RPMI8226 (cell line): Measurements from ENCODE around the gene KIT.

Source experiments
- DNase-seq: peaks from one replicate; pipeline ENCODE4 v3.0.0-alpha.2; 2015

Gene KIT

DNA sequence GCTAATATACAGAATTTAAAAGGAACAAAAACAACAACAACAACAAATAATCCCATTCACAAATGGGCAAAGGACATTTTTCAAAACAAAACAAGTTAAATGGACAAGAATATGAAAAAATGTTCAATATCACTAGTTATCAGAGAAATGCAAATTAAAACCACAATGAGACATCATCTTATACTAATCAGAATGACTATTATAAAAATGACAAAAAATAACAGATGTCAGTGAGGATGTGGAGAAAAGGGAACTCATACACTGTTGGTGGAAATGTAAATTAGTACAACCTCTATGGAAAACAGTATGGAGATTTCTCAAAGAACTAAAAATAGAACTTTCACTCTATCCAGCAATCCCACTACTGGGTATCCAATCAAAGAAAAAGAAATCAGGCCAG, 92.6 kb downstream of the KIT start:
- DNase-seq: no peak

DNA sequence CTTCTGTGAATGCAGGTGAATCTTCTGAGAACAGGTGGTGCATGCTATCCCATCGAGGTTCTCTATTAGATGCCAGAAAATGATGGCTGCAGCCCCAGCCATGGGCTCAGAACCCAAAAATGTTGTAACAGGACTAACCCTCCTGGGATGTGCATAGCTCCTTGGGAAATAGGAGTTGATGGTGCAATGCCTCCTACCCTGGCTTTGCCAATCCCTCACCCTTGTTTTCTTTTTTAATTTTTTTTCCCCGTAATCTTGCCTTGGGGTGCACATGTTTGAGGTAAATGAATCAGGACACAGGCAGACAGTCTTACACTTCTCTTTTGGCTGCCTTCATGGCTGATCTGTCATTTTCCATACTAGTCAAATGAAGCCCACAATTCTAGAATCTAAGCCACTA, 96.6 kb downstream of the KIT start:
- DNase-seq: no peak

DNA sequence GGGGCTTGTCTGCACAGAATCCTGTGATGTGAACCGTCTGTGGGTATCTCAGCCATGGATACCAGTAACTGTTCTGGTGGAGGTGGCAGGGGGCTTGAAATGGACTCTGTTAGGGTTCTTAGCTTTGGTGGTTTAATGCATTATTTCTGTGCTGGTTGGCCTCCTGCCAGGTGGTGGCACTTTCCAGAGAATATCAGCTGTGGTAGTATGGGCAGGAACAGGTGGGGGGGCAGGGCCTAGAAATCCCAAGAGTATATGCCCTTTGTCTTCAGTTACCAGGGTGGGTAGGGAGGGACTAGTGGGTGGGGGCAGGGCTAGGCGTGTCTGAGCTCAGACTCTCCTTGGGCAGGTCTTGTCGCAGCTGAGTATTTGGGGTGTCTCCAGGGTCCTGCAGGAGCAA, 106.7 kb downstream of the KIT start:
- DNase-seq: no peak

DNA sequence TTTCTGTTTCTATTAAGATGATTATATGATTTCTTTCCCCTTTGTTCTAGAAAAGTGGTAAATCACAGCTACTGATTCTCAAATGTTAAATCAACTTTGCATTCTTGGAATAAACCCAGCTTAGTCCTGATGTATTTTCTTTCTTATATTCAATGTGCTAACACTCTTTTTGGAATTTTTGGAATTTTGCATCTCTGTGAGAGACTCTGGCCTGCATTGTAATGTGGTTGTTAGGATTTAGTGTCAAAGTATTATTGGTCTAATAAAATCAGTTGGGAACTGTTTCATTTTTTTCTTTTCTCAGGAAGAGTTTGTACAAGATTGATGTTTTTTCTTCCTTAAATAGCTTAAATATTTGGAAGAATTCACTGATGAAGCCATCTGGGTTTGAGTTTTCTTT, 109.6 kb downstream of the KIT start:
- no peak for DNase-seq

DNA sequence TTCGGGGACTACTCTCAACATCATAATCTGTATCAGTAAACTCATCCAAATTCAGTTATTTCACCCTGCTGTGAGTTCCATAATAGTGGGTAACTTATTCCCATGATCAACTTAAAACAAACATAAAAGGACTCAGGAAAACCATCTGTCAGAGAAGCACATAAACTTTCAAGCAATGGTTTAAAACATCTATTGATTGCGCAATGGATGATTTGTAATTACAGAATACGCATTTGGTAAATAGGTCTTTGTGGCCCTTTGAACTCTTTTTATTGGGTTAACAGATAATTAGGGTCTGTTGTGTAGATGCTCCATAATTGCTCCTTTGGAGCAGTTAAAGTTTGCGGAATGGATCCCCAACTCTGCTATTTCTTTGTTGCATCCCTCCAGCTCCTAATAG, 115.3 kb downstream of the KIT start:
- no peak for DNase-seq

DNA sequence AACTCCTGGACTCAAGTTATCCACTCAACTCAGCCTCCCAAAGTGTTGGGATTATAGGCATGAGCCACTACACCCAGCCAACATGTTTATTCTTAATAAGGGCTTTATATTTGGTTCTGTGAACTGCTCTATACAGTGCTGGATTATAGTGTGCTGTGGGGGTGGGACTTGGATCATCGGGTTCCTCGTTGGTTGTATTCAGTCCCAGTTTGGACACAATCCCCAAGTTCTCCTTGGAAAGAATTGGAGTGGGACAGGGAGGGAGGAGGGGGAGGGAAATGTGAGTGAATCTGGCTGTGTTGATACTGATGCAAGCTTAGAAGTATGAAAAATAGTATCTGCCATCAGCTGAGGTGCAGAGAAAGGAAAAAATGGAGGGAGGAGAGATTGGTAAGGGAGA, 121.3 kb downstream of the KIT start:
- DNase-seq: no peak

DNA sequence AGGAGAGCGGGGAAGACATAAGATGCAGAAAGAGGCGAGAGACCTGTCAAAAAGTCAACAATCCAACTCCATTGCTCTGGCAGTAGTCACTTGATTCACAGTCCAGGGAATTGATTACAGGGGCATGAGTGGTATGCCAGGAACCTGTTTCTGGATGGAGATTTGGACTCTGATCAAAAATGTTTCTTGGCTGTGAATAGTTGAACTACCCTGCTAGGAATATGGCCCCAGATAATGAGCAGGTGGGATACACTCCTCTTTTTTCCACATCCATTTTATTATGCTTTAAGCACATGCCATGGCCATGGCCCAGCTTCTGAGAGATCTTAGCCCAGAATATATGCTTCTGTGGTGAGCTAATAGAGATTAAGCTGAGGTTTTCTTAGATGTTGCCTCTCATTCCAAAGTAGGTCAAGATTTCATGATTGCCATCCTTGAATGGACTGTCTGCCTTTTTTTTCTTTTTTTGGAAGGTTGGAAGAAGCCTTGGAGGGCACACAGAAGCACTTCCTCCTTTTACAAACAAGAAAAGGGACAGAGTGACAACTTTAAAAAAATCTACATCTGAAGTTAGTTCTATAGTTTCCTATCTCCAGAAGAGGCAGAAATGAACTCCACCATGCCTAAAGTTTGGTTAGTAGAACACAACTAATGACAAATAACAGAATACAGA, 121.9 kb downstream of the KIT start:
- no peak for DNase-seq

DNA sequence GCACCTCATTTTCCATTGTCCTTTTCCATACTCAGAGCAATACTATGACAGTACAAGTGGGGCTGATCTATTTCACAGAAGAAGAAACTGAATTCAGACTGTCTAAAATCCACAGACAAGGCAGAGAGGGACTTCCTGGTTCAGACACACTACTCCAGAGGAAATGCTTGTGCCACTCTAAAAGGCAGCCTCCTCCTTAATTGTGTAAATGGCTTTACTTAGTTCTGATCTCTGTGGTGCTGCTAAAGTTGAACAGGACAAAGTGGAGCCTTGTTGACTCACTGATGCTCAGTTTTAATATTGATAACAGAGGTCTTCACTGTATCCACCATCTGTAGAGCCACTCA, 122.4 kb downstream of the KIT start:
- no peak for DNase-seq

DNA sequence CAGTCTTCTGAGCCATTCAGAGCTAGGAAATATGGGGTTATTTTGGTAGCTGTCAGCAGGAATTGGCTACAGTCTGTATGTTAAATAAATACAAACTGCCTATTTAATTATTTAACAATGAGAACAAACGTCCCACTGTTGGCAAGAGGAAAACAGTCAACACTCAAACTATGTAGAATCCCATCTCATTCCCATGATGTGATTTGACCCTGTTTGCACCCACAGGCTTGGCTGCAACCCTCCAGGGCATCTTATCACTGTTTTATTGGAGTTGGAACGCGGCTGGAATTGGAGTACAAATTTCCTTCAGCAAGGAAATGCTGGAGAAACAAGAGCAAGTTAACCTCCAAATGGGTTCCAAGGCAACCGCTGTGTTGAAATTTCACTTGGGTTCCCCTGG, 124.0 kb downstream of the KIT start:
- DNase-seq: no peak

DNA sequence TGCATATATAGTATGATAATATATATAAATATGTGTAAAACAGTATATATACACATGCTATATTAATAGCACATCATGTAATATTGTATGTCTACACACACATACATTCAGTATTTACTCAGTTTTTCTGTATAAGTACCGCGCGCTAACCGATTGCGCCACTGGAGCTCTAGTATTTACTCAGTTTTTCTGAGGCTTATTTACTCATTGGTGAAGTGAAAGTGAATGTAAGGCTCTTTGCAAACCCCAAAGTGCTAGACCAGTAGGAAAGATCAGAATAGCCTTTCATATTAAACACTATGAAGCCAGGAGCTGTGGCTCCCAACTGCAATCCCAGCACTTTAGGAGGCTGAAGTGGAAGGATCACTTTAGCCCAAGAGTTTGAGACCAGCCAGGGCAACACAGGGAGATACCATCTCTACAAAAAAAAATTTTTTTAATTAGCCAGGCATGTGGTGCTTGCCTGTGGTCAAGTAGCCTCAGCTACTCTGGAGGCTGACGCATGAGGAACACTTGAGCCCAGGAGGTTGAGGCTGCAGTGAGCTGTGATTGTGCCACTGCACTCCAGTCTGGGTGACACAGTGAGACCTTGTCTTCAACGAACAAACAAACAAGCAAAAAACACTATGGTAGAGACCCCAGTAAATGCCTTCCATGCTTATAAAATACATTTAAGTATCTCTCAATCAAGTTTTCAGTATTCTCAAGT, 125.8 kb downstream of the KIT start:
- DNase-seq: no peak

DNA sequence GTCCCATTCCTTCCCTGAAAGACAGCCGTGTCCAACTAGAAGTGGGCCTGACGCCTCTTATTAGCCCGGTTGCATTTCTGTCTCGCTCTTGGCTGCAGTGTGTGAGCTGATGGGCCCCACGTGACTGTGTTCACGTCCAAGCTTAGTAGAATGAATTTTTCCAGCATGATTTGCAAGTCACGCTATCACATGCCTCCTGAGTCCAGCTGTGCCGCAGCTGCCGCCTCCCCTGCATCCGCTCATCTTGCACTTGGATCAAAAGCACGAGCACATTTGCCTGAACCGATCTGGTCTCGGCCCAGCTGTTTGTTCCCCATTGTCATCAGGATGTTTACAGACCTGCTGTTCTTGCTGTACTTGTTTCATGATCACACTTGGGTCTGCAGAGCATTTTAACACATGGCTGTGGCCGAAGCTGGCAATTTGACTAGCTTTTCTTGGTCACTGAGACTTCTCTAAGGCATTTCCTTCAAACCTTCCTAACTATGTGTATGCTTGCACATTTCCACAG, 126.5 kb downstream of the KIT start:
- peak; percentile 5 for DNase-seq
